ENCODE results near the gene KRT37.

DNA sequence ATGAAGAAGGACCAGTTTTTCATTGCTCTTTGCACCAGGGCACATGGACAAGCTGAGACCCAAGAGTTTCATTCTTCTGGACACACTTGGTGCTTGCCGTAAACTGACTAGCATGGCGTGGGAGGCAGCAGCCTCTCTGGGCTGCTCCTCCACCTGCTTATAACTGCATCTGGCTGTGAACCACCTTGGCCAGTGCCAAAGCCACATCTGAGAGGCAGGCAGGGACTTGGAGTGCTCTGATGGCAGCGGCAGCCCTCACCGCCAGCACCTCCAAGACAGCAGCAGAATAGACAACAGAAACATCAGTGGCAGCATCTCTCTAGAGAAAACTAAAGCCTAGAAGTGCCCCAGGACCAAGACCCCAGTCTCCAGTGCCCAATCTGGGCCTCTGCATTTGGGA lies 4.7 kb downstream of the KRT37 start:
- no peak for TF ChIP-seq POLR2A (IDR thresholded peaks at IDR 0.05; ENCODE audit: low read length)
- TF ChIP-seq GATA1 (IDR thresholded peaks at IDR 0.05; ENCODE audit: low read depth, low read length), result no peak

All from erythroblast (primary cell).